Esophagus squamous epithelium (tissue), 5 donors: Measurements from ENCODE around the gene PCNT. TPM values are rescaled to one million over a fixed set of nuclear protein-coding genes. Genes with fewer than 3 reads are reported as not detected.

Source experiments
- DNase-seq: peaks from one replicate; lab custom pipeline; 2025; lab: John Stamatoyannopoulos, UW
- H3K27ac ChIP-seq, 4 donors: fragments of 200-600 bp; sonication (generic); one replicate each; pipeline ENCODE4 v1.5.1; 2016 to 2019; ENCODE audit warnings: mild to moderate bottlenecking in 1 of 4
- H3K27me3 ChIP-seq, 4 donors: fragments of 200-600 bp; sonication (generic); 1 replicate in 3 of 4; 2 replicates in 1 of 4; pipeline versions ENCODE4 v1.5.1 to v1.6.0; 2017 to 2021; ENCODE audit warnings: antibody characterized with exemption in 1 of 4
- H3K36me3 ChIP-seq, 3 donors: fragments of 200-600 bp; sonication (generic); one replicate each; pipeline ENCODE4 v1.5.1; 2016 to 2019
- H3K4me1 ChIP-seq, 3 donors: fragments of 200-600 bp; sonication (generic); one replicate each; pipeline ENCODE4 v1.5.1; 2017 to 2019
- H3K4me3 ChIP-seq, 4 donors: fragments of 200-600 bp; sonication (generic); 1 replicate in 3 of 4; 2 replicates in 1 of 4; pipeline ENCODE4 v1.5.1; 2016 to 2019; ENCODE audit warnings: mild to moderate bottlenecking in 2 of 4, moderate library complexity in 1 of 4
- H3K9me3 ChIP-seq, 3 donors: fragments of 200-600 bp; sonication (generic); one replicate each; pipeline ENCODE4 v1.5.1; 2016 to 2019
- POLR2A ChIP-seq, 4 donors: fragments of 450-650 bp; IDR thresholded peaks; one replicate each; pipeline ENCODE4 v1.6.1; 2017; ENCODE audit warnings: antibody characterized with exemption in 4 of 4, mild to moderate bottlenecking in 4 of 4, moderate library complexity in 3 of 4
- WGBS, 2 donors: methylation state at CpG; one replicate each; pipeline ENCODE4 v1.1.5; 2018; 5-methylcytosine and 5-hydroxymethylcytosine counted together
- intact Hi-C: fragments of 100-400 bp; cut with DNase I; formaldehyde crosslinking; loops from one replicate; pipeline ENCODE4 v1.15.0; 2022
- total RNA-seq, 4 donors: library from RNA; depleted of rRNA; stranded (reverse); fragments of >200 nt; gene quantifications; one replicate each; pipeline ENCODE4 v1.1.0, GENCODE V29; 2016
- TF ChIP-seq, protein P1 (sequence below), 6 experiments: fragments of 450-650 bp in 4 of 6; fragments of 200-600 bp in 2 of 6; sonication (generic) in 2 of 6; IDR thresholded peaks; one replicate each; pipeline ENCODE4 v1.5.1; 2016 to 2019; ENCODE audit warnings: antibody characterized with exemption in 6 of 6, mild to moderate bottlenecking in 4 of 6, moderate library complexity in 4 of 6
- donor health status: DM: yes; HTN: yes; CAD: no.

Gene PCNT
- total RNA-seq, 4 donors from 2014 or later: 26.8 to 38.7 (median 29.9) TPM

DNA sequence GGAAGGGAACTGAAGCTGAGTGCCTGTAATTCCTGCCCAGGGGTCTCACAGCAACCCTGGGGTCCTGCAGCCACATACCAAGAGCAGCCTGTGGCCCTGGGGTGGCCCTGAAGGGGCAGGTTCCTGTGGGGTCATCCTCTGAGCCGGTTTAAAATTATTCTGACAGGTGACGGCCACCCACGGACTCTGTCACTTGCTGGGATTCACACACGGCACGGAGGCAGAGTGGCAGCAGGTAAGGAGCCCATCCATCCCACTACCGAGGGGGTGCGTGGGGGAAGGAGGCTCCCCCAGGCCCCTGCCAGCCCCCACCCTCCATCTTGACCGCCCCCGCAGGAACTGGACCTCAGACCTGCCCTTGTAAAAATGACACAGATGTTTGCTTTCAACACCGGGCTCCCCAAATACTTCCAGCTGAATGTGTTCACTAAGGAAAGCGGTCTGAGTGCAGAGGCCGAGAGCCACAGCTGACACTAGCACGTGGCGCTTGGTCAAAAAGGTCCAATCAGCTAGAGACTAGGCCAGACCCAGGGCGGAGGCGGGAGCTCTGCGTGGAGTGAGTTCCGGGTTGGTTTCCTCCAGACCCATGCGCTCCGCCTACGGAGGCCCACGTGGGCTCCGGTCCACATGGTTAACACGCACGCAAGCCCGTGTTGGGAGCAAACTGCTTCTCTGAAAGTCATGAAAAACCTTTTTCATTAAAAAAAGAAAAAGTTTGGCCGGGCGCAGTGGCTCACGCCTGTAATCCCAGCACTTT, 27.8 kb upstream of the PCNT start:
- peaks cover 0 to 19% (median 0%) of the 10 kb centered on the region in 3 donors for H3K36me3 ChIP-seq
- peak overlapping the region in 1 of 4 donors; percentile 53 for H3K4me3 ChIP-seq
- no peak for DNase-seq
- TF ChIP-seq, protein P1, sequence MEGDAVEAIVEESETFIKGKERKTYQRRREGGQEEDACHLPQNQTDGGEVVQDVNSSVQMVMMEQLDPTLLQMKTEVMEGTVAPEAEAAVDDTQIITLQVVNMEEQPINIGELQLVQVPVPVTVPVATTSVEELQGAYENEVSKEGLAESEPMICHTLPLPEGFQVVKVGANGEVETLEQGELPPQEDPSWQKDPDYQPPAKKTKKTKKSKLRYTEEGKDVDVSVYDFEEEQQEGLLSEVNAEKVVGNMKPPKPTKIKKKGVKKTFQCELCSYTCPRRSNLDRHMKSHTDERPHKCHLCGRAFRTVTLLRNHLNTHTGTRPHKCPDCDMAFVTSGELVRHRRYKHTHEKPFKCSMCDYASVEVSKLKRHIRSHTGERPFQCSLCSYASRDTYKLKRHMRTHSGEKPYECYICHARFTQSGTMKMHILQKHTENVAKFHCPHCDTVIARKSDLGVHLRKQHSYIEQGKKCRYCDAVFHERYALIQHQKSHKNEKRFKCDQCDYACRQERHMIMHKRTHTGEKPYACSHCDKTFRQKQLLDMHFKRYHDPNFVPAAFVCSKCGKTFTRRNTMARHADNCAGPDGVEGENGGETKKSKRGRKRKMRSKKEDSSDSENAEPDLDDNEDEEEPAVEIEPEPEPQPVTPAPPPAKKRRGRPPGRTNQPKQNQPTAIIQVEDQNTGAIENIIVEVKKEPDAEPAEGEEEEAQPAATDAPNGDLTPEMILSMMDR (IDR thresholded peaks at IDR 0.05): no peak
- TF ChIP-seq POLR2A (IDR thresholded peaks at IDR 0.05): no peak
- H3K9me3 ChIP-seq: no peaks in the 10 kb centered on the region
- WGBS, 2 donors: 42 to 67% methylated on average over 3 to 16 of the region's 29 CpGs
- peak overlapping the region; percentile 5 to 72 (median 48) for H3K27ac ChIP-seq
- peaks cover 0 to 16% (median 0%) of the 10 kb centered on the region in 4 donors for H3K27me3 ChIP-seq
- intact Hi-C loops: no loop called here
- H3K4me1 ChIP-seq: peaks cover 10 to 33% (median 12%) of the 10 kb centered on the region in 3 donors

- WGBS, 2 donors: 2 to 4% methylated on average over 12 to 30 of the region's 84 CpGs
- no peak for TF ChIP-seq POLR2A (IDR thresholded peaks at IDR 0.05)
- TF ChIP-seq, protein P1 (IDR thresholded peaks at IDR 0.05): no peak
- Histone ChIP-seq H3K4me3 (peak overlapping the region; percentile 38 to 67 (median 52)), H3K36me3 (peaks cover 0 to 20% (median 0%) of the 10 kb centered on the region in 3 donors), H3K27ac (peak overlapping the region; percentile 48 to 68 (median 60)), H3K9me3 (no peaks in the 10 kb centered on the region), H3K27me3 (peaks cover 0 to 16% (median 0%) of the 10 kb centered on the region in 4 donors), H3K4me1 (peaks cover 10 to 33% (median 12%) of the 10 kb centered on the region in 3 donors)
- DNase-seq: no peak
- intact Hi-C loops: no loop called here
Observed at GRCh38 chr21:46297338-46298271, 26.4 kb upstream of the PCNT start.

GRCh38 chr21:46299167-46299566, 24.8 kb upstream of the PCNT start:
- intact Hi-C loops: no loop called here

DNA sequence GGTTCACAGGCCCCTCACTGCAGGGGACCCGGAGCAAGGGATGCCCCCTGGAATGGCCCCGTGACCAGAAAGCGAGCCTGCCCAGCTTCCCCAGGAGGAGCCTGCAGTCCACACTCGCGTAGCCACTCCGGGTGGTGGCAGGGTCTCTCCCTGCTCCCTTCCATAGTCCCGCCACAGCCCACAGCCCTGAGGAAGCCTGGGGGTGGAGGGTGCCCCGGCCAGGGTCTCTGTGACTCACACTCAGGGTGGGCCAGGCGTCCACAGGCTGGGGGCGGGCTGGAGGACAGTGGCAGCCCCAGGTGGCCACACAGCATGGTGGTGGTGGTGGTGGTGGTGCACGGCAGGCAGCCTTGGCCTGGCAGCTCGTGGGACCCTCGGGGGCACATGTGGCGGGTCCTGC, 22.2 kb upstream of the PCNT start:
- H3K9me3 ChIP-seq: no peaks in the 10 kb centered on the region
- peaks cover 0 to 33% (median 0%) of the 10 kb centered on the region in 3 donors for H3K36me3 ChIP-seq
- 70% methylated on average over 2 of the region's 14 CpGs; no CpG with 5 or more reads in 1 of the 2 donors for WGBS, 2 donors
- DNase-seq: no peak
- H3K27ac ChIP-seq: no peak overlapping the region
- TF ChIP-seq, protein P1 (IDR thresholded peaks at IDR 0.05): no peak
- TF ChIP-seq POLR2A (IDR thresholded peaks at IDR 0.05): no peak
- H3K27me3 ChIP-seq: peaks cover 0 to 10% (median 0%) of the 10 kb centered on the region in 4 donors
- no peak overlapping the region for H3K4me3 ChIP-seq
- H3K4me1 ChIP-seq: peaks cover 8 to 16% (median 12%) of the 10 kb centered on the region in 3 donors
- intact Hi-C loops: no loop called here

More at GRCh38 chr21:46299167-46299566, 24.8 kb upstream of the PCNT start:
- H3K36me3 ChIP-seq: peaks cover 0 to 21% (median 0%) of the 10 kb centered on the region in 3 donors
- 71 to 79% methylated on average over 6 to 7 of the region's 9 CpGs for whole genome bisulfite sequencing, 2 donors
- TF ChIP-seq, protein P1 (IDR thresholded peaks at IDR 0.05): no peak
- TF ChIP-seq POLR2A (IDR thresholded peaks at IDR 0.05): no peak
- H3K9me3 ChIP-seq: no peaks in the 10 kb centered on the region
- H3K27me3 ChIP-seq: peaks cover 0 to 16% (median 0%) of the 10 kb centered on the region in 4 donors
- DNase-seq: no peak
- H3K27ac ChIP-seq: no peak overlapping the region
- H3K4me1 ChIP-seq: peaks cover 10 to 33% (median 12%) of the 10 kb centered on the region in 3 donors
- no peak overlapping the region for H3K4me3 ChIP-seq
